AG09309 (cell line): ENCODE results near the gene MYLK2.

ENCODE experiments used
- DNase-seq: peaks from one replicate; pipeline ENCODE4 v3.0.0-alpha.2; 2010; ENCODE audit warnings: low read depth
- H3K4me3 ChIP-seq: 2 replicates; pipeline ENCODE4 v1.5.1; 2011; ENCODE audit warnings: mild to moderate bottlenecking, low read depth, low read length, moderate library complexity; ENCODE audit not compliant: control insufficient read depth
- CTCF ChIP-seq: IDR thresholded peaks from 2 replicates; pipeline ENCODE4 v1.5.1; 2011; ENCODE audit warnings: mild to moderate bottlenecking, low read depth, low read length, inconsistent platforms; ENCODE audit not compliant: insufficient read depth, control insufficient read depth; ENCODE audit errors: missing control alignments

Gene MYLK2

GRCh38 chr20:31881945-31882344 lies 62.8 kb downstream of the MYLK2 start:
- no peak overlapping the region for H3K4me3 ChIP-seq
- DNase-seq: no peak
- no peak for TF ChIP-seq CTCF

DNA sequence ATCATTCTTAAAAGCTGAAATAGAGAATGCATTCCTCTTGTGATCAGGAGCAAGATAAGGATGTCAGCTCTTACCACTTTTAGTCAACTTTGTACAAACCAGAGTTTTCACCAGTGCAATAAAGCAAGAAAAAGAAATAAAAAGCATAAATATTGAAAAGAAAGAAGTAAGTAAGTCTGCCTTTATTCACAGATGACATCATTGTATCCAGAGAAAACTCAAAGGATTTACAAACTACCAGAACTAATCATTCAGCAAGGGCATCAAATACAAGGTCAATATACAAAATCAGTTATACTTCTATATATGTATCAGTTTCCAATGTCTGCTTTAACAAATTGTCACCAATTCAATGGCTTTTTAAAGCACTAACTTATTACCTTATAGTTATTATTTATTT lies 64.7 kb downstream of the MYLK2 start:
- DNase-seq: no peak
- H3K4me3 ChIP-seq: no peak overlapping the region
- no peak for TF ChIP-seq CTCF
